Cardiac septum (tissue), 1 donor: ENCODE measurements around the gene AP1S3. TPM values are rescaled to one million over a fixed set of nuclear protein-coding genes. Genes with fewer than 3 reads are reported as not detected.

Source experiments
- DNase-seq: peaks from one replicate; pipeline ENCODE4 v3.0.0-alpha.2; 2020; ENCODE audit warnings: low spot score
- intact Hi-C: fragments of 100-400 bp; cut with DNase I; formaldehyde crosslinking; loops from one replicate; pipeline ENCODE4 v1.14.0; 2022
- total RNA-seq: library from RNA; stranded (reverse); fragmentation: NEBNext Ultra II Directional; extraction: Animal tissue kit (Norgen Biotek cat#: 25700); gene quantifications from one replicate; pipeline ENCODE4 v1.2.1, GENCODE V29; 2021
- donor health status: DM: no; HTN: no; CAD: no.

The AP1S3 gene
- total RNA-seq, 1 donor from 2014 or later, result 0.19 TPM

- intact Hi-C loops, result no loop called here
- no peak for DNase-seq
Observed at GRCh38 chr2:223855426-223855825, 18.0 kb upstream of the AP1S3 start.

GRCh38 chr2:223854741-223855140, 17.4 kb upstream of the AP1S3 start:
- intact Hi-C loops, result no loop called here
- DNase-seq, result no peak

GRCh38 chr2:223853425-223853837, 16.0 kb upstream of the AP1S3 start:
- DNase-seq, result no peak
- intact Hi-C loops, result no loop called here

DNA sequence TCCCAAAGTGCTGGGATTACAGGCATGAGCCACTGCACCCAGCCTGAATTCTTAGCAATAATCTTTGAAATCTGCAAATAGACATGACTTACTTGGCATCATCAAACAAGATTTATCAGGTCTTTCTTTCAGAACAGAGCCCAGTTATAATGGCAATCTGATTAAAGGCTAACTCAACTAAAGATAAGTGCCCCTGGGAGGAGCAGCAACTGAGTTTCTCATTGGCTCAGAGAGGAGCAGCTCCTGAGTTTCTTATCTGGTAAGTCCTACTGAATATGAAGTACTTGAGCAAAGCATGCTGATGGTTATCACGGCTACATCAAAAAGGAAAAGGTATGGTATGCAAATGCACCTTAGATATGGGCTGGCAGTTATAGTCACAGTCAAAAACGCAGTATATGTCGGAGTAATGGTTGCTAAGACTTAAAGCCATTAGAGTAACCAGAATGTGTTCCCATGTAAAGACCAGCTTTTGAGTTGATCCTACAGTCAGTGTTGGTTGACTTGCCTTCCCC, 15.0 kb upstream of the AP1S3 start:
- intact Hi-C loops, result no loop called here
- DNase-seq, result no peak

DNA sequence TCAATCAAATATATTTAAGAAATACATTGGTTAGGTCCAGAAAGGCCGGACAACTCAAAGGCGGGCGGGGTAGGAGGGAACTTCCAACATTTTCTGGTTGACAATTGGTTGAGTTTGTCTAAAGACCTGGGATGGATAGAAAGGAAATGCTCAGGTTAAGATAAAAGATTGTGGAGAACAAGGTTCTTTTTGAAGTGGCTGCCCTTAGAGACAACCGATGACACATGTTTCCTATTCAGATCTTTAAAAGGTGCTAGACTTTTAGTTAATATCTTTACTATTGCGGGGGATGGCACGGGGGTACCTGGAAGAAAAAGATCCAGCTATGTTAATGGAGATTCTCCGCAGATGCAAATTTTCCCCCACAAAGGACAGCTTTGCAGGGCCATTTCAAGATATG, 10.0 kb upstream of the AP1S3 start:
- no peak for DNase-seq
- intact Hi-C loops, result no loop called here

- no peak for DNase-seq
- intact Hi-C loops, result no loop called here
Observed at GRCh38 chr2:223846515-223846914, 9.1 kb upstream of the AP1S3 start.

GRCh38 chr2:223841436-223842190, 4.2 kb upstream of the AP1S3 start:
- intact Hi-C loops, result no loop called here
- no peak for DNase-seq

DNA sequence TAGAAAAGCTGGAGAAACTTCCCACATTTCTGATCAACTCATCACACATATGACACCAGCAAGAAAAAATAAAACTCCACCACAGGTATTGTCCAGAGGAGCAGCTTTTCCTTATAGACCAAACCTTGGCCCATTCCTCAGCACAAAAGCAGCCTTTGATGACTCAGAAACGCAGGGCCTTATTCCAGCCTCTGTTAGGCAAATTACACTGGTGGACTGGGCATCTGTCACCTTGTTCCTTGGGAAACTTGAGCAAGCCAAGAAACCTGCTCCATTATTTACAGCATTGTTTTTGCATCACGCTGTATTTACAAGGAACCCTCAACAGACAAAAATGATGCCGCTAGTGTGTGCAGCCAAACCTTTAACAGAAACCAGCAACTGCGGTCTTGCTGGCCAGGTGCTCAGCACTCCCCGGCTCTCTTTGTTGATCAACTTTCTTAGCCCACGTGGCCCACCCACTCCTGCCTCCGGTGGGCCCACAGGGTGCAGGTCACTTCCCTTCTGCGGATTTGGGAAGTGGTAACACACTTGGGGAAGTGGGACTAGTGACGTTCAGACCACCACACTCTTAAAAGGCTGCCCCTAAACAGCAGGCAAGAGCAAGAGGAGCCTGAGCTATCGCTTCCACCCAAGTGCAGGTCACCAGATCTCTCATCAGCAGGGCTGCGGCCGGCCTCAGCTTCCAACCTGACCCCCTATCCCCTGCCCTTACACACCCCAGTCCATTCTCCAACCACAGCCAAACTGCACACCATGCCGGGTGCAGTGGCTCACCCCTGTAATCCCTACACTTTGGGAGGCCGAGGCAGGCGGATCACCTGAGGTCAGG, 1.5 kb downstream of the AP1S3 start:
- no peak for DNase-seq
- intact Hi-C loops, result loop anchor here (5.0 kb wide), 1 partner anchor 111 kb away; the partner anchor contains the start of gene WDFY1

DNA sequence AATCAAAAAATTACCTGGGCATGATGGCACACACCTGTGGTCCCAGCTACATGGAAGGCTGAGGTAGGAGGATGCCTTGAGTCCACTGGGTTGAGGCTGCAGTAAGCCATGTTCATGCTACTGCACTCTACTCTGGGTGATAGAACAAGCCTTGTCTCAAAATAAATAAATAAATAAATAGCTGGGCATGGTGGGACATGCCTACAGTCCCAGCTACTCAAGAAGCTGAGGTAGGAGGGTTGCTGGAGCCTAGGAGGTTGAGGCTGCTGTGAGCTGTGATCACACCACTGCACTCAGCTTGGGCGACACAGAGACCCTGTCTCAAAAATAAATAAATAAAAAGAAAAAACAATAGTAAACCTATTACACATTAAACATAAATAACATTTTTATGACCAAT, 3.0 kb downstream of the AP1S3 start:
- intact Hi-C loops, result no loop called here
- DNase-seq, result no peak

GRCh38 chr2:223832241-223832903, 5.0 kb downstream of the AP1S3 start:
- intact Hi-C loops, result no loop called here
- DNase-seq, result no peak

DNA sequence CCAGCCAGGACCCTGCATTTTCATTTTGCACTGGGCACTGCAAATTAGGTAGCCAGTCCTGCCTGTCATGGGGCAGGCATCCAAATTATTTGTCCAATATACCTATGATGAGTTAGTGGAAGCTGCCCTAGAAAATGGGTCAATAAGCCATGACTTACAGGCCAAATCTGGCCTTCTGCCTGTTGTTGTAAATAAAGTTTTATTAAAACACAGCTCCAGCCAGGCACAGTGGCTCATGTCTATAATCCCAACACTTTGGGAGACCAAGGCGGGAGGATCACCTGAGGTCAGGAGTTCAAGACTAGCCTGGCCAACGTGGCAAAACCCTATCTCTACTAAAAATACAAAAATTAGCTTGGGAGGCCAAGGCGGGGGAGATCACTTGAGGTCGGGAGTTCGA, 8.3 kb downstream of the AP1S3 start:
- DNase-seq, result no peak
- intact Hi-C loops, result no loop called here

DNA sequence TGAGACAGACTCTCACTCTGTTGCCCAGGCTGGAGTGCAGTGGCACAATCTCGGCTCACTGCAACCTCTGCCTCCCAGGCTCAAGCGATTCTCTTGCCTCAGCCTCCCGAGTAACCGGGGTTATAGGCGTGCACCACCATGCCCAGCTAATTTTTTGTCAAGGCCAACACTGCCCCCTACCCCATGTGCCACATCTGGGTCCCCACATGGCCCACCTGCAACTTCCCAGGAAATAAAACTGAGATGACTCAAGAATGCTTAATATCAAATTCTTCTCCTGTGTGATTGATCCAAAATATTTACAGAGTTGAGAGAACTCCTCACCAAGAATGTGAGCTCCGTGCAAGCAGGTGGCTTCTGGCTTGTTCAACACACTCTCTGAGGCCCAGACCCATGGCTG, 9.1 kb downstream of the AP1S3 start:
- DNase-seq, result no peak
- intact Hi-C loops, result no loop called here

DNA sequence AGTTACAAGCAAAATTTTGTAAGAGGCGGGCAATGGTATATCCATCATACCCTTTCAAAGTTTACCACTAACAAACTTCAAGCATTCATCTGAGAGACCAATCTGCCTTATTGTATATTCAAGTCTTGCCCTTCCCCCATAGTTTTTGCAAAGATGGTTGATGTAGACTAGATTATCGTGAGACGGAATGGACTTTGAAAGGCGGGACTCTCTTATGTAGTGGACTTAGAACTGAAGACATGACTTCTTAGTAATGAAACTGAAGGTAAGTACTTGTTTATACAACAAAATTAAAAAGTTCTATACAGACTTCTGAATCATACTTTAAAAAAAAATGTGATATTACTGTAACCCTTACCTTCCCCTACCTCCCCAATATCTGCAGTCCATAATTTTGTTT, 10.4 kb downstream of the AP1S3 start:
- intact Hi-C loops, result no loop called here
- no peak for DNase-seq

GRCh38 chr2:223824301-223824700, 13.1 kb downstream of the AP1S3 start:
- intact Hi-C loops, result no loop called here

GRCh38 chr2:223822818-223823217, 14.6 kb downstream of the AP1S3 start:
- DNase-seq, result no peak

More at GRCh38 chr2:223824301-223824700, 13.1 kb downstream of the AP1S3 start:
- DNase-seq, result no peak

DNA sequence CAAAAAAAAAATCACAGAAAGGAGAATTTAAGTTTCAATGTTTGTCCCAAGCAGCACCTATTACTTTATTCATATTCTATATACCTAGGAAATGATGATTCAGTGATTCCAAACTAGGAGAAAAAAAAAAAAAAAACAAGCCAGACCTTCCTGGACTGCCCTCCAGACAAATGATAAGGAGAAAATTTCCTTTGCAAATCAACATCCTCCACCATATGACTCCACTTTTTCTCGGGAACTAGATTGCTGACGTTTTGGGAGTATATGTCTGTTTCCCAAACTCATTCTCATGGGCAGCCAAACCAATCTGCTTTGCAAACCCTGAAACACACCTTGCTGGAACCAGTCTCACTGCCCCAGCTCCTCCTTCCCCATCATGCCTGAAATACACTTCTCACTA, 16.8 kb downstream of the AP1S3 start:
- DNase-seq, result no peak
- intact Hi-C loops, result no loop called here

More at GRCh38 chr2:223822818-223823217, 14.6 kb downstream of the AP1S3 start:
- intact Hi-C loops, result no loop called here

- DNase-seq, result no peak
- intact Hi-C loops, result no loop called here
Observed at GRCh38 chr2:223819891-223820290, 17.5 kb downstream of the AP1S3 start.

DNA sequence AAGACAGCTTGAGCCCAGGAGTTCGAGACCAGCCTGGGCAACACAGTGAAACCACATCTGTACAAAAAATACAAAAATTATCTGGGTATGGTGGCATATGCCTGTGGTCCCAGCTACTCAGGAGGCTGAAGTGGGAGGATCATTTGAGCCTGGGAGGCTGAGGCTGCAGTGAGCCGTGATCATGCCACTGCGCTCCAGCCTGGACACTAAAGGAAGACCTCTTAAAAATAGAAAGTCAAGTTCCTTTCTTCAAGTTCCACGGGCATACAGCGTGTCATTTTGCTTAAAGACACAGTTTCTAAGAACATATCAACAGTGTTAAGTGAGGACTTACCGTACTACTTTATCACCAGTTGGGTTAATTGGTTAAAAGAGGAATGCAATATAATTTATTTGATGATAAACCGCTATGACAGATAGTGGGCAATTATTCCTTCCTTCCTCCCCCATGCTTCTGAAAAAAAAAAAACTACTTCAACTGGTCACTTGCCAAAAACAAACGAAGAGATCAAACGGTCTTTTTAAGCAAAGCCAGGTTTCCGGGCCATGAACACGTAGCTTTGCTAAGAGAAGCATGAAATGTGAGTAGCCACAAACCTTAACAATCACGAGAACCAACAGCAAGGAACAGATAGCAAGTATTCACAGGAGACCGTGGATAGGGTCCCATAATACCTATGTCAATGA, 21.4 kb downstream of the AP1S3 start:
- intact Hi-C loops, result no loop called here

DNA sequence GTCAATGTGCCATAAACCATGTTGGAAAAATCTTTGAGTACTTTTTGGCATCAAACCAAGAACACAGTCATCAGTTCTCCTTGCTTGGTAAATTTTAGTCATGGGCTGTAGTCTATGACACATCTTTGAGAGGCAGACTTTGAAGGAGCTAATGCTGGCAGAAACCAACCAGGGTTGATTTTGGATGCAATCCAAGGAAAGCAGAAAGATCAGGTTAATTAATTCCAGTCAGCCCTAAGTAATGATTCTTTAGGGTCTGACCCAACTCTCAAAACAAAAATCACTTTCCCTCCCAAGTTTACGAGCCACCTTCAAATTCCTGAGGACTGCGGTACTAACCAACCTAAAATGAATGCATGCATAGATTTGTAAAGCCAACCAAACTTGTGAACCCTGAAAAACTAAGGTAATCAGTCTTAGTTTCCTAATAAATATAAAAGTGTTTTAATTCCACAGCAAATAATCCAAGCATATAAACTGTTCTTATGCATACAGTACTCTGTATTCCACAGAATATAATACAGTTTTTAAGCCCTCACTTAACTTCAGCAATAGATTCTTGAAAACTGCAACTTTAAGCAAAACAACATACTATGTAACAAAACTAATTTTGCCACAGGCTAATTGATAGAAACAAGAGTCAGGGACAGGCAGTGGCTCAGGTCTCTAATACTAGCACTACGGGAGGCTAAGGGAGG, 22.0 kb downstream of the AP1S3 start:
- intact Hi-C loops, result no loop called here
- DNase-seq, result no peak

More for the DNA sequence above, 21.4 kb downstream of the AP1S3 start:
- DNase-seq, result no peak
